DMS79 (cell line): ENCODE data around the gene TEX35.

Source experiments
- DNase-seq: peaks from one replicate; lab custom pipeline; 2025; lab: John Stamatoyannopoulos, UW

Gene TEX35

DNA sequence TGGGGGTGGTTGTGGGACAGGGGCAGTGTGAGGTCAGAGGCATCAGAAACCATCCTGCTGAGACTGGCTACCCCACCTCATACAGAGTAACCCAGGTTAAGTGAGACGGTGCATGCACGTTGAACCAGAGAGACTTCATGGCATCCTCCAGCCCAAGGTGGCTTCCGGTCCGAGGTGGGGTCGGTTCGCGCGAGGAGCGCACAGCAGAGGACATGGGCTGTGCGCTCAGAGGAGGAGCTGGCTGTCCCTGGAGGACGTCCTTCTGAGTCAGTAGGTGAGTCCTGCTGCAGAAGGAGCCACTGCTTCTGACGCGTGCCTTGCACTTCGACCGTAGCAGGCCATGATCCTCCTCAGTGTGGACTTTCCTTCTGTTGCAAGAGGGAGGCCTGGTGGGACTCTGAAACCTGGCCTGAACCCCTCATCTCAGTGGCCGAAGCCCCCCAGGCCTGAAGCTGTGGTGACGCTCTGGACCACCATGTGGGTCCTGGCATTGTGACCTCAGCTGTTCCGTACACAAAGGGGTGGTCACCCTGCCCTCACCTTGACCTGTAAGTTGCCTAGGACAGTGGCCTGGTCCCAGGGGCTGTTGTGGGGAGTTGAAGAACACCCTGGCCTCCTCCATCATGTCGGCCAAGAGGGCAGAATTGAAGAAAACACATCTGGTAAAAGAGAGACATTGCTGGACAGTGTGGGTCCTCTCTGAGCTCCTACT is at the start of gene TEX35:
TSS of gene TEX35 (plus strand) at position 544 of the 712 bp plus-strand sequence. CDS start at position 624, 80 bp downstream.
- no peak for DNase-seq

DNA sequence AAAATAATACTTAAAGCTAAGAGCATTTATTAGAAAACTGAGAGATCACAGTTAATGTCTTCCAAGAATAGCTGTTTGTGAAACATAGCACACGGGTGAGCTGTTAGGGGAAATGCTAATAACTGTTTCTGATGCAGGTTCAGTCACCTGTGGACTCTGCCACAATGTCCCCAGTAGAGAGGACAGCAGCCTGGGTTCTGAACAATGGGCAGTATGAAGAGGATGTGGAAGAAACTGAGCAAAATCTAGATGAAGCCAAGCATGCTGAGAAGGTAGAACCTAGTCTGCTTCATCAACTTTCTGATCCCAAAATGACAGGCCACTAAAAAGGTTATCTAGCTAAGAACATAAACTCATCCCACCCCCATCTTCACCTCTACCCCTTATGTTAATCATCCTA is 48.8 kb upstream of the TEX35 start:
- DNase-seq, result no peak

DNA sequence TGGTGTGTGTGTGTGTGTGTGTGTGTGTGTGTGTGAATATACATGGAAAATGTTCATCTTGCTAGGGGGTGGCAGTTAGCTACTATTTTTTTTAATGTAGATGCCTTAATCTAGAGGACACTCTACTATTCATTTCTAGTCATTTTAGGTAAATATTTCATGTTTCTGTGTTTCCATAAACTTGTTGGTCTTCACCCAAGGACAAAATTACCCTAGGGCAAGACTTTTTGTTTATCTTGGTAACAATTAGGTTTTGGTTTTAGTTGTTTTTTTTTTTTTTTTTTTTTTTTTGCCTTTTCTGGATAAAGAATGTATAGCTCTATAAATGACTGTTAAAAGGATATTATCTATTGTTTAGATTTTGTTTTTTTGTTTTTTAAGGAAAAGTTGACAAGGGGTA is 48.3 kb upstream of the TEX35 start:
- DNase-seq, result no peak

DNA sequence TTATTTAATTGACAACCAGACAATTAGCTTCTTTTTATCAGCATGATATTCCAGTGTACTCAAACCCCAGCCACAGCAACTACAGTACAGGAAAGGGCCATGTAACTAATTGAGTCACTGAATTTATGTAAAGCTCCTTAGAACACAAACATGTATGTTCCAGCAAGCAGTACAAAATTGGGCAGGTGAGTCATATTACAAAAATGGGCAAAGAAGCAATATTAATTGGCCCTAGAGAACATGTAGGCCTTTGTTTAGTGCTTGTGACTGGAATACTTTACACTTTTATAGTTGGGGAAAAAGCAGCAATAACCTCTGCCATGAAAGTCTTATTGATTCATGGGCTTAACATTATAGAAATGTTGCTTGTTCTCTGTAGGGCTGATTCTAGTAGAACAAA is 47.9 kb upstream of the TEX35 start:
- DNase-seq, result no peak

DNA sequence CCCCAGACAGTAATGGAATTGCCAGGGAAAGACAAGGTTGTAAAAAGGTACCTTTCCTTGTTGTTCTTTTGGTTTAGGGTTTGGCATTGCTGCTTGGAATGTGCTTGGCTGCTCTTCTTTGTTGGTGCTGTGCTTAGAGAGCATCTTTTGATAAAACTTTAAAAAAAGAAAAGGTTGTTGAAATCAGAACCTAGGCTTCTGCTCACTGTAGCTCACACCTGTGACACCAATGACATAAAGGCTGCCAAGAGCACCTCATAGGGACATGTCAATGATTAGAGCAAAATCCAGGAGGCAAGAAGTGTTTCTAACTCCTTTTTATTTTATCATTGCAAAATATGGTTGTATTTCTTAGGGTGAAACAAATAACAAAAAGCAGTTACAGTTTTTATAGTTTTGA is 45.1 kb upstream of the TEX35 start:
- DNase-seq, result no peak

DNA sequence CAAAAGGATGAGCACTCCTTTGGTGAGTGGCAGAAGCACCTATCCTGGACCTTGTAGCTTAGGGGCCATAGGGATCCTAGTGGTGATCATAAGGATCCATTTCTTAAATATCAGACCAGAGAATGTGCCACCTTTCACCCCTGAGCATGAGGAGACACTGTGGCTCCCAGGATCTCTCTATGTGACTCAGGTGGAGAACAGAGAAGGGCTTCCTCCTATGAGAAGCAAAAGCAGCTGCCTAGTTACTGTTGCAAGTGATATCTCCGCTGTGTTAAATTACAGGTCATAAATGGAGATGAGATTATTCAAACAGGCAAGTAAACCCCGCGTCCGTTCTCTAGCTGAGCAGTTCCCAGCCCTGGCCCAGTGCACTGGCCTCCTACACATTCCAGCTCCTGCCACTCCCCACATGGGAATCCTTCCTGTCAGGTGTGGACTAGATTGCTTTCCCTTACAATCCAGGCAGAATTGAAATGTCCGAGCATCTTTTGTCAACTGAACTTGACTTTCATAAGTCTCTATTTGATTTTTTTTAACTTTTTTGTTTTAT is 42.4 kb upstream of the TEX35 start:
- no peak for DNase-seq

DNA sequence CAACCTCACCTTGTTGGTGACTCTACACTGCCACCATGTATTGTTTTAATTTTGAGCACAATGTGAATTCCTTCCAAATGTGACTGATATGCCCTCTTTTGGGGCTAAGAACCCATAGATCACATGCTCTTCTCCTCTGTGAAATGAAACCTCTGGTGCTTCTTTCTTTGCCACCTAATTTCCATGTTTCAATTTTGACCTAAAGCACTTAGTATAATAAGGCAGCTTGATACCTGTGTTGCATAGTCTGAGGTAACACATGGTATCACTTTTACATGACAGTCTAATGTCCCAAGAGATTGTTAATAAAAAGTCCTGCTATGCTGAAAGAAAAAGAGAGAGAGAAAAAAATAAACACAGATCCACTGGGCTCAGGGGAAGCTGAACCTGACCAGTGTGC is 40.4 kb upstream of the TEX35 start:
- no peak for DNase-seq

DNA sequence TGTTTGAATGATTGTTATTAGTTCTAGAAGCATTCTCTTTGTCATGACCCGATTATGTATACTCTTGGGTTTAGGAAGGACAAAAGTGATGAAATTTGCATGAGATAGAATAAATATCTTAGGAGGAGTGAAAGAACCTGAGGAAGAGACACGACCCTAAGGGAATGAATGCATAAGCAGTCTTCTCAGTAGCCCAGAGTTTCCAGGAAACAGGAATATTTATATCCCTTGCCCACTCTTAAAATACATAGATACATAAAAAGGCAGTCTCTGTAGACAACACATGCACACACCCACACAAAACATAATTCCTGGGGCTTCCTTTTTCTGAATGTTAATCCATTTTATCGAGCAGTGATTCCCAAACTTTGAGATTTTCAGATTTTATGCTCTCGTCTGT is 35.5 kb upstream of the TEX35 start:
- DNase-seq, result no peak

DNA sequence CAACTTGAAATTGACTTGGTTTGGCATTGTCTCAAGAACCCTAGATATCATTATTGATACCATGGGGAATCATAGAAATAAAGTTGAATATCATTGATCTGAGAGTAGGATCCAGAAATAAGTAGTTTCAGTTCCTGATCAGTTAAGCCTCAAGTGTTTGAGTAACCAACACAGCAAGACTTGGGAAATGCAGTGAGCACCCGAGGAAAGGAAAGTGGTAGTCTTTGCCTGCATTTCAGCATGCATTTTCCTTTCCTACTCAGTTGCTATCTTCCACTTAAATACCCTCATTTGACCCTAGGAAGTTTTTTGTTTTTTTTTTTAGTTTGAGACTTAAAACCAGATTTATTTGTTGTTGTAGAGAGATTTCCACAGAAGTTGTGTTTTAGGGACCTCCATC is 35.1 kb upstream of the TEX35 start:
- DNase-seq, result no peak

DNA sequence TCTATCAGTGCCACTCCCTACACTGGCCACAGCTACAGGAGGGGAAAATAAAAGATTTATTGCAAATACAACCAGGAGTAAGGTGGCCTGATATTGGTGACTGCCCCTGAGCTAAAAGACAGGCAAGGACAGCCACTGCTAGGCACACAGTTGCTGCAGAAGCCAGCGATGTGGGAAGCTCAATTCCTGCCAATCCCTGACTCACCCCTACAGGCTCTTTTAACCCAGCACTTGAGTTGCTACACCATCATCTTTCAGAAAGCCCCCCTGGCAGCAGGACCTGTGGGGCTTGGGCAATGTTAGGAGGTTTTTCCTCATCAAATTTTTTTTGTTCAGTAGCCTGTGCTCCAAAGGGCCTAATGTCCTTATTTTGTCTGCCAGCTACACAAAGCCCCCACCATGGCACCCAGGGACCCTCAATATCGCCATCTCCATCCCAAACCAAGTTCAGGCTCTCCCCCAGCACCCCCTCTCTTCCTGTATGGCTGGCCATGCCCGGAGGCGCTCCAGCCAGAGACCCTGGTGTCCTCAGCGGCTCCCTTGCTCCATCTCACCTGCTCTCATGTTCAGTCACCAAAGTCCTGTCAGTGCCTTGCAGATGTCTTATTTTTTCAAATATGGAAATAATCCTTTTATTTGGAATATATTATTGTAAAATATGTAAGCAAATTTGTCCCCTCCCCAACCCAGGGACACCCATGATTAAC is 29.5 kb upstream of the TEX35 start:
- no peak for DNase-seq

DNA sequence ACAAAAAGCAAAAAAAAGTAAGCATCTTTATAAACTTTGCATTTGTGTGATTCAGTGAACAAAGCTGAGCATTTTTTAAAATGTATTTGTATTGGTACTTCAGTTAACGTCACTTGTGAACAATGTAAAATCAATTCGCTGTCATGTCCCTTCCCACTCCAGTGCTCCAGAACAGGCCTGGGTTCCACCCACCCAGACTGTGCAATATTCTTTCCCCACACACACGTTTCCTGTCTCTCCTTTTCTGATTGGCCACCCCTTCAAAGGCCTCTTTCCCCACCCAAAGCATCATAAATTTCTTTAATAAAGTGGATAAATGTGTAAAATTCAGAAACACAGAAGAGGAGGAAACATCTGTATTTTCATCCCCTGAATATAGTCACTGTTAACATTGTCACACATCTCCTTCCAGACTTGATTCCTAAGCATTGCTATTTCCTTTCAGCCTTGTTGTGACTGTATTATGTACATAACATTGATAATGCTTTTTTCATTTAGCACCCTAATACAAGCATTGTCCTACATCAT is 28.1 kb upstream of the TEX35 start:
- no peak for DNase-seq

DNA sequence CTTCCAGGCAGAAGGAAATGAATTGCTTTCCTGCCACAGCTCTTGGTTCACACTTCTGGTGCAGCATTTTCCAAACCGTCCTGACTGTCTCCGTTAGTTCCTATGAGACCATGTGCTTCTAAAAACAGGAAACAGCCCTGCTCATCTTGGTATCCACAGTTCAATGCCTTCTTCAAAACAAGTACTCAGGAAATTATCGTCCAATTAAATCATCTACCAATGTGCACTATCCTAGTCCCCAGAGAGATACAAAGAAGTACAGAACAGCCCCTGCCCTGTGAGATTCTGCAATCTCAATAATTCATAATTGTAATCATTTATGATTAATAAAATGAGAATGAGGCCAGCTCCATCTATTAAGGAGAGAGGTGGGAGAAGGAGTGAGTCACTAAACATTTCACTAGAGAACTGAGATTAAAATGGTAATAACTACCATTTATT is 27.3 kb upstream of the TEX35 start:
- no peak for DNase-seq

DNA sequence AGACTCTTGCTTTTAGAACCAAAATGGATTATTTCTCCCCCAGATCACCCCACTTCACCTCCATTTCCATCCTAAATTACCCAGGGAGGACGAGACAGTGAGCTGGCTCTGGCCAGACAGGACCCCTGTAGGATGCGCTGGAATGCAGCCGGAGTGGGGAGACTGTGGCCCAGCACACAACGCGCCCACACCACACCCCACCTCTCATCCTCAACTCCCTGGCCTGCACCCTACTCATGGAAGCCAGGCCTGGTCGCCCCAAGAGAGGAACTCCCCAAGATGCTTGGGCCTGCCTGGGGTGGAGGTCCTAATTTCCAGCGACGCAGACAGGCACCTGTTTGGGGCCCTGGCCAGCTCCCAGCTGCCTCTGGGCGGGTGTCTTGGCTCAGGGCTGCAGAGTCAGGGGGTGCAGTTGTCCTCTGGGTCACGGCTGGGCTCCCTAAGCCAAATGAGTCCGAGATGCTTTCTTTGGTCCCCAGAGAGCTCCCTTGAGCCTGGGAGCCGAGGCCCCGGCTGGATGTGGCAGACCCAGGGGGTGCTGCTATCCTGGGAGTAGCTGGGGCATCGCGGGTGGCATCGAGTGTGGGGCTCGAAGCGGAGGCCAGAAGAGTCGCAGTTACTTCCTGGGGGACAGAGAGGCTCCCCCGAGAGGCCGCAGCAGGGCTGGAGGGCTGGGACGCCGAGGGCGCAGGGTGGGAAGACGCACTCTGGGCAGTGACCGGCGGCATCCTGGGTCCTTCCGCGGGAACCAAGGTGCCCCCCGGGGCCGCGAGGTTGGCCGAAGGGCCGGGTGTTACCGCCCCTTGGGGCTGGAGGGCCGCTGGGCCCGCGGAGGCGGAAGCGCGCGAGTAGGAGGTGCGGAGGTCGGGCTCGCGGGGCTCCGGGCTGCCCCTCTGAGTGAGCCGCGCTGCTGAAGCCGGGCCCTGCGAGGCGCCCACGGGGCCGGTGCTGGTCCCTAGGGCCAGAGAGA is 26.5 kb upstream of the TEX35 start:
- DNase-seq, result no peak

DNA sequence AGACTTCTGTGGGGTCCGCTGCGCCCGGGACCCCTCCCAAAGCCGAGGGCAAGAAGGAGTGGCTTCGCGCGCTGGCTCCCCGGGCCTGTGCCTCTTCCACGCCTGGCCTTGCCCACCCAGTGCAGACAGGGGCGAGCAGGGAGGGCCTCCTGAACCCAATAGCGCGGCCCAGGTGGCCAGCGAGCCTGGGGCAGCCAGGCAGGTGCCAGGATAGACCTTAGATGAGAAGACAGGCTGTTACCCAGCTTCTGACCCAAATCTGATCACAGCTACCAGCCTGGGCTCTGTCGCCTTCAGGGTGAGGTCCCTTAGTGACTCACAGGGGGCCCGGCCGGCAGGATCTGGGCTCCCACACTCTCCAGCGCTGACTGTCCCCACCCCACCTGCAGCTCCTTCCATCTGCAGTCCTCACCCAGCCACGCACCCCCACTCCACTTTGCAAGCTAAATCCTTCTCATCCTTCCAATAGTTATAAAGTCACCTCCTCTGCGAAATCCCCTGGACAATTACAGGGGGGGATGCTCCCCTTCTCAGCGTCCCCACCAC is 25.8 kb upstream of the TEX35 start:
- DNase-seq, result no peak

DNA sequence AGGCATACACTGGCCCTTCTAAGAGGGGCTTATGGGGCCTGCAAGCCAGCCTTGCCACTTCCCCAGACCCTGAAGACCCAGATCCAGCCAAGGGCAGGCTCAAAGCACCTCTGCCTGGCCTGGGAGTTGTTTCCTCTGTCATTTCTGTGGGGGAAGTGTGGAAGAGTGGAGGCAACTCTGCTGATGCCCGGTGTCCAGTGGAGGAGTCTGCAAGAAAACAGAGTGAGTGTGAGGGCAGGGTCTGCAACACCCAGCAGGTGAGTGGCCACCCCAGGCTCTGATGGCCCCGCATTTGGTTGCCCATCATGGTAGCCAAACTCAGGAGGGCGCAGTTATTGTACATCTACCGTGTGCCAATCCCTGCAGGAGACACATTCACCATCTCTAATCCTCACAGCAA is 24.5 kb upstream of the TEX35 start:
- no peak for DNase-seq

DNA sequence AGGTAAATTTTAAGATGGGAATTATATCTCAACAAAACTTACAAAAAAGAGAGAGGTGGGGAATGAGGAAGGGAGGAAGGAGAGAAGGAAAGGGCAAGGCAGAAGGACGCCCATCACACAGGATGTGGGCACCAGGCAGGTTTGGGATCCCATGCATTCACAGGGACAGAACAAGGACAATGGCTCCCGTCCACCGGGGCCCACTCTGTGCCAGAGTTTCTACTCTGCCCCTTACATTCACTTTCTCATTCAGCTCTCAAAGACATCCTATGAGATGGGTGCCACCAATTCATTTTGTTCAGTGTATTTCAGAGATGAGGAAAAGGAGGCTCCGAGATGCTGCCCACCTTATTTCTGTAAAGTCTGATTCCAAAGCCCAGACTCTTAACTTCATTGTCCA is 23.5 kb upstream of the TEX35 start:
- DNase-seq, result no peak

DNA sequence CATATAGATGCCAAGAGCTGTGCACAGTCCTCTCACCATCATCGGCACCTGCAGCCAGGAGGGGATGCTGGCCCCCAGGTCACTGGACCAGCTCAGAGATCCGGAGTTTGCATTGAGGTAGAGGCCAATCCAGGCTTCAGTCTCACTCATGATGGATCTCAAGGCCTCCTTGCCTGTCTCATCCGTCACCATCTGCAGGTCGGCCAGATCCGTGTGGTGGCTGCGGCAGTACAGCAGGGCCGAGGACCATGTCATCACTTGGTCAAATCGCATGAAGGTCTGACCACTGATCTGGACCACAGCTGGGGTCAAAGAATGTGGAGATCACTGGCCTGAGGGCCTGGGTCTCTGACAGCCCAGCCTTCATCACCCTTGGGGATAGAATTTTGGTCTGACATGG is 22.8 kb upstream of the TEX35 start:
- DNase-seq, result no peak

DNA sequence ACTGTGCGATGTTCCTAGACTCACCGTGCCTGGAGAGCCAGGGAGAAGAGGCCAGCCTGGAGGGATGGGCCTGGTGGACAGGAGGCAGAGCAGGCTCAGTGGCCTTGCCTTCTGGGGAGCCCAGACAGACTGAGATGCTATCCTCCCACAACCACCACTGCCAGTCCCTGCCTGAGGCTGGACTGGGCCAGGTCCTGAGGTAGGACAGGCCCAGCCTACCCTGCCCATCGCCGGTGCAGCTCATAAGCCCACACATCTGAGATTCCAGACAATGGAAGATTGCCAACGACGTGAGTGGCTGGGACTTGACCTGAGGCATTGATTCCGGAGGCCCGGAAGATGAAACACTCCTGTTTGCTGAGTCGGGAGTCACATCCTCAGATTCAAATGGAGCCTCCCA is 21.9 kb upstream of the TEX35 start:
- no peak for DNase-seq

DNA sequence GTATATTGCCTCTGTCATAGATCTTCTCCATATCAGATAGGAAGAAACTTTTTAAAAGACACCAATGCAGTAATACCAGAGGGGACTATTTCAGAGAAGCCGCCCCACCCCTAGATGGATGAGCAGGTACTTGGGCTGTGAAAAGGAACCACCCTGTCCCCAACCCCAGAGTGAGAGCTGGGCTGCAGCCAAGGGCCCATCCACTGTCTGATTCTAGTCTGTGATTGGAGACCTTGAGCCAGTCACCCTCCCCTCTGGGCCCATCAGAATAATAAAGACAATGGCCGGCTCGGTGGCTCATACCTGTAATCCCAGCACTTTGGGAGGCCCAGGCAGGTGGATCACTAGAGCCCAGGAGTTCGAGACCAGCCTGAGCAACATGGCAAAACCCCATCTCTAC is 21.2 kb upstream of the TEX35 start:
- no peak for DNase-seq

DNA sequence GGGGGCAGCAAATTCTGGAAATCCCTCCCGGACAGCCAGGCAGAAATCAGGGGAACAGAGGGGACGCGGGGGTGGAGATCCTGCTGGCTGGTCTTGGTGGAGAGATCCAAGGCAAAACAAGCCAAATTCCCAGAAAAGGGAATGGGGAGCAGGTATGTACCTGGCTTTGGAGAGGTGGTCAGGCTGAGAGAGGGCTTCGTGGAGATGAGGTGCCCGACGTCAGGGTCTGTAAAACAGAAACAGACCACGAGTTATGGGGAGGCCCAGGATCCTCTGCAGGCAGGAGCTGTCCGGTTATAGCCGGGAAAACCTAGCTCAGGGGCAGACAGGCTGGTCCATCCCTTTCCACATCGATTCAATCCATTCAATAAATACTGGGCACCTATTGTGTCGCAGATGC is 20.6 kb upstream of the TEX35 start:
- DNase-seq, result no peak

DNA sequence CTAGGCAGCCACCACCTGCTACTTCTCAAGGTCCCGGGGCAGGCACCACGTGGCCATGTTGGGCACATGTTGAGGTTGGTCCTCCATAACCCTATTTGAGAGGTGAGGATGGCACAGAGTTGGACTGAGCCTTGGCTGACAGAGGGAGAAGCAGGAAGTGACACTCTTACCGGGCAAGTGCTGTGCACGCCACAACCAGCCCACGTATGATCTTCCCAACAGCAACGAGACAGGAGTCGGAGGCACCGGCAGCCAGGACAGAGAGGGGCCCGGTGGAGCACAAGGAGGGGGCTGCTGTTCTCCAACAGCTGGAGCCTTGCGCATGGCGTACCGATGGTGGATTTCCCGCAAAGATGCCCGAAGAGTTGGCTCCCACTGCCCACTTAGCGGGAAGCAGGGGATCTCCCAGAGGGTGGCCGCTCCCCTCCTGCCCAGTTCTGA is 19.6 kb upstream of the TEX35 start:
- no peak for DNase-seq

DNA sequence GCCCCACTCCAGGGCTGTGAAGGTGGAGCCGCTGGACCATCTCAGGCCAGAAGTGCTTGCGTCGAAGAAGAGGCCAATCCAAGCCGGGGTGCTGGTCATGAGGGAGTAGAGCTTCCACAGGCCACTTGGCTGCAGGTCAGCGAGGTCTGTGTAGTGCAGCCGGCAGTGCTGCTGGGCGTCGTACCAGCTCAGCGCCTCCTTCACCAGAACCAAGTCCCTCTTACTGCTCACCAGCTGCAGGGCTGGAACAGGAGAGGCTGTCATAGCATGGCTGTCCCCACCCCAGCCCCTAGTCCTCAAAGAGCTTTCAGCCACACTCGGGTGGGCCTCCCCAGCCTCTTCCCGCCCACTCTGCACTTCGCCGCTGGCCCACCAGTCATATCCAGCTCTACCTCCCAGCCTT is 18.3 kb upstream of the TEX35 start:
- no peak for DNase-seq
